IPS DF 4.7 (cell line): ENCODE results near the gene SLC44A4.
"Not testable (repeated sequence)": the region's sequence is repeated elsewhere in the genome, so short reads cannot be mapped to it uniquely, and the experiment has no call there.

Experiments
- DNase-seq: peaks from one replicate; pipeline ENCODE4 v3.0.0-alpha.2; 2013; ENCODE audit warnings: low spot score; ENCODE audit errors: extremely low read depth

Gene SLC44A4

GRCh38 chr6:31878726-31879125 lies at the start of gene SLC44A4:
Gene SLC44A4, minus strand, starts transcription at chr6:31878997. Its CDS starts 17 bp downstream, at chr6:31878980.
- no peak for DNase-seq

GRCh38 chr6:31928672-31928939 lies 49.8 kb upstream of the SLC44A4 start:
- DNase-seq = no peak

DNA sequence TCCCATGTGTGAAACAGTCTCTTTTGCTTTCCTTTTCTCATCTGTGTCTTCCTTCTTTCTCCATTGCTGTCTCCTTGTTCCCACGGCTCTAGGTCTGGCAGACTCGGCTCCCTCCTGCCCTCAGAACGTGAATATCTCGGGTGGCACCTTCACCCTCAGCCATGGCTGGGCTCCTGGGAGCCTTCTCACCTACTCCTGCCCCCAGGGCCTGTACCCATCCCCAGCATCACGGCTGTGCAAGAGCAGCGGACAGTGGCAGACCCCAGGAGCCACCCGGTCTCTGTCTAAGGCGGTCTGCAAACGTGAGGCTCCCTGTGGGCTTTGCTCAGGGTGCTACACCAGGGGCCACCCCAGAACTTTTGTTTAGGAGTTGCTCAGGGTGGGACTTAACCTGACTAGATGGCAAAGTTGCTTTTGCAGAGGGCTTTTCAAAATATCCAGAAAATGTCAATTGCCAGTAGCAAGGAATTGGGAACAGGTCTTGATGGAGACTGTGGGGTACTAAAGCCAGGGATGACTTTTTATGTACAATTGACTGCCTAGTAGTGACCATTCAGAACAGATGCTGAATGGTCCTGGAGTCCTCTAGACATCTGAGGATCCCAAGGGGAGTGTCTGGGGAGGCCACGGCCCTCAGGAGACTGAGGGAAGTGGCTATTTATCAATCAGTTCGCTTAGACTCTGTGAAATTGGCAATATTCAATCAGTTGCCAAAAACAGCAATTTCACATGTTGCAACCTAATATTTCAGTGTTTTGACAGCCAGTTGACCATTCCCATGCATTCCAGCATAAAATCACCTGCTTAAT lies 49.3 kb upstream of the SLC44A4 start:
- no peak for DNase-seq

GRCh38 chr6:31927242-31927862 lies 48.6 kb upstream of the SLC44A4 start, which contains the start of gene C2:
Gene C2, plus strand, starts transcription at chr6:31927717. Its CDS starts 36 bp downstream, at chr6:31927753.
- no peak for DNase-seq

DNA sequence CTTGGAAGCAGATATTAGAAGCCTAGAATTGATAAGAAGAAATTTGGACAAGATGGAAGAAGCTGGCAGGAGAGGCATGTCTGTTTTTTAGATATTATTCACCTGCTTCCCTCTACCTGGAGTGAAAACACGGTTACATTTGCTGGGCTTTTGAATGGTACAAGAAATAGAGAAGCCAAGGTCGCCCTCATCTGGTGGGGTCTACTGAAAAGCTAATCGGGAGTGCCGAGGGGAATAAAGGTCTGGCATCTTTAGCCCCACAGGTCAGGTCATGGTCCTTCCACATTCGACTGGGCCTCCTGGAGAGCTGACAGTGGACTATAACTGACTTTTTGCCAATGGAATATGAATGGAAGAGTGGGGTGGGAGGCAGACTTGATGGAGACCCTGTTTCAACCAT lies 44.1 kb upstream of the SLC44A4 start:
- DNase-seq = no peak

DNA sequence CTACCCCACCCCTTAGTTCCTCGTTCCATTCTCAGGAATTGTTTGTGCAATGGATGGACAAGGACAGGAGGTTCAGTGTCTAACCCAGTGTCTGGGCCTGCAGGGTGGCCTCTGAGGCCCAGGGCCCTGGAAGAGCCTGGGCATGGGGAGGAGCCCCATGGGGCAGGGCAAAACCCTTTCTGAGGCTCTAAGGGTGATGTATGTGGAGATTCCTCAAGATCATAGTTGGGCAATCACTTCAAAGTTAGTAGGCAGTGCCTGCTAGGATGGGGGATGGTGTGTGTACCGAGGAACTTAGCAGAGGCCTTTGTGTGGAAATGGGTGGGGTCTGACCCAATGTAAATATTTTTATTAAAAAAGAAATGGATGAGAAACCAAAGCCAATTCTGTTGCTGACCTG lies 42.0 kb upstream of the SLC44A4 start:
- no peak for DNase-seq

DNA sequence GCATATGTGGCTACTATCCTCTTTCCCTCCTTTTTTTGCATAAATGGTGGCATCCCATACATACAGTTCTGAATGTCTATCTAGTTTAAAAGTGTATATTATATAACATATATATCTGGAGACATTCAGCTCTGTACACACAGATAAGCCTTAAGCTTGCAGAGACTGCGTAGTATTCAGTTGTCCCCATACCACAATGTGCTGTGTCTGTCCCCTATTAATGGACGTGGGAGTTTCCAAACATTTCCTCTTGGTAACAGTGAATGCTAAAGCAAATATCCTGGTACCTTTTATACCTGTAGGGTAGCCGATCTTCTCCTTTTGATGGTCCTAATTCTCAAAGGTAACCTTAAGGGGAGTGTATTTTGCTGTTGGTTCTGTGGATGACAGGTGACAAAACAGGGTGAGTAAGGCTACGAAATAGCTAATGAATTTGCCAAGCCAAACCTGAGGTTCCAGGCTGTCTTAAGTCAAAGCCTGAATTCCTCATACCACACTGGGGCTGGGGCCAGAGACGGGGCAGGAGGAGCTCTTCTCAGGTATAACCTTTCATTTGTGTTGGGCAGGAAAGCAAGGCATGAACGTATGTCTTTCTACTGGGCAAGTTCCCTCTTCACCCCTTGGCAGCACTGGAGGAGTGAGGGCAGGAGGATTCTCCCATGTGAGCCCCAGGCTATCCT lies 41.0 kb upstream of the SLC44A4 start:
- no peak for DNase-seq

DNA sequence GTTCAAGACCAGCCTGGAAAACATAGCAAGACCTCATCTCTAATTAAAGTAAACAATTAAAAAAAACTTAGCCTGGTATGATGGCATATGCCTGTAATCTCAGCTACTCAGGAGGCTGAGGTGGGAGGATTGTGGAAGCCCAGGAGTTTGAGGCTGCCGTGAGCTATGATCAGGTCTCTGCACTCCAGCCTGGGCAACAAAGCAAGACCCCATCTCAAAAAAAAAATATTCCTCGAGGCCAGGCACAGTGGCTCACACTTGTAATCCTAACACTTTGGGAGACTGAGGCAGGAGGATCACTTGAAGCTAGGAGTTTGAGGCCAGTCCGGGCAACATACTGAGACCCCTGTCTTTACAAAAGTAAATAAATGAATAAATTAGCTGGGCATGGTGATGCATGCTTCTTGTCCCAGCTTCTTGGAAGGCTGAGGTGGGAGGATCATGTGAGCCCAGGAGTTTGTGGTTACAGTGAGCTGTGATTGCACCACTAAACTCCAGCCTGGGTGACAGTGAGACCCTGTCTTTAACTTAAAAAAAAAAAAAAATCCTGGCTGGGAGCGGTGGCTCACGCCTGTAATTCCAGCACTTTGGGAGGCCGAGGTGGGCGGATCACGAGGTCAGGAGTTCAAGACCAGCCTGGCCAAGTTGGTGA lies 39.4 kb upstream of the SLC44A4 start:
- no peak for DNase-seq

DNA sequence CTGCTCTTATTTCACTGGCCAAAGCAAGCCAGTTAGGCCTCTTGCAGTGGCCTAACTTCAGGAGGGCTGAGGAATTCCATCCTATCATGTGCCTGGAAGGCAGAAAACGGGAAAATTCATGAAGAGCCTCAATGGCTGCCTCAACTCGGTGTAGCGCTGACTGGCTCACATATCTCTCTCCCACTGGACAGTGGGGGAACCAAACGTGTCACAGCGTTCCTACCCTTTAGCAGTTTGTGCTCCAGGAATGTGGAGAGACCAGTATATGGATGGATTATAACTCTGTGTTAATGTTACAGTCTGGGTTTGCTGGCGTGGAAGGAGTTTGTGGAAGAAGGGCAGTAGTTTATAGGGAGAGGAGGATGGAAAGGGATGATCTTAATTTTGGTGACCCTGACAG lies 37.0 kb upstream of the SLC44A4 start:
- no peak for DNase-seq

DNA sequence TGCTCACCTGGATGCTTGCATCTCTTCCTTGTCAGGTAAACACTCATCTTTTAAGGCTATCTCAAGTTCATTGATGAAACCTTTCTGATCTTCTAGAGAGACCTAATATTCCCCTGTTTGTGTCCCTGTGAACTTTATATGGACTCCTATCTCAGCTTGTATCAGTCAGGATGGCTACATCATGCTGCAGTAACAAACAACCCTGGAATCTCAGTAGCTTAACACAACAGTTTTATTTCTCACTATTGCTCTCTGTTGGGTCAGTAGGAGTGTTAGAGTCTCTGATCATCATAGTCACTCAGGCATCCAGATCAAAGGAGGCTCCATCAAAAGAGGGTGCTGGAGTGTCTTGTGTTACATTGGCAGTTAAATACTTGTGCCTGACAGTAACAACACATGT lies 36.6 kb upstream of the SLC44A4 start:
- no peak for DNase-seq

DNA sequence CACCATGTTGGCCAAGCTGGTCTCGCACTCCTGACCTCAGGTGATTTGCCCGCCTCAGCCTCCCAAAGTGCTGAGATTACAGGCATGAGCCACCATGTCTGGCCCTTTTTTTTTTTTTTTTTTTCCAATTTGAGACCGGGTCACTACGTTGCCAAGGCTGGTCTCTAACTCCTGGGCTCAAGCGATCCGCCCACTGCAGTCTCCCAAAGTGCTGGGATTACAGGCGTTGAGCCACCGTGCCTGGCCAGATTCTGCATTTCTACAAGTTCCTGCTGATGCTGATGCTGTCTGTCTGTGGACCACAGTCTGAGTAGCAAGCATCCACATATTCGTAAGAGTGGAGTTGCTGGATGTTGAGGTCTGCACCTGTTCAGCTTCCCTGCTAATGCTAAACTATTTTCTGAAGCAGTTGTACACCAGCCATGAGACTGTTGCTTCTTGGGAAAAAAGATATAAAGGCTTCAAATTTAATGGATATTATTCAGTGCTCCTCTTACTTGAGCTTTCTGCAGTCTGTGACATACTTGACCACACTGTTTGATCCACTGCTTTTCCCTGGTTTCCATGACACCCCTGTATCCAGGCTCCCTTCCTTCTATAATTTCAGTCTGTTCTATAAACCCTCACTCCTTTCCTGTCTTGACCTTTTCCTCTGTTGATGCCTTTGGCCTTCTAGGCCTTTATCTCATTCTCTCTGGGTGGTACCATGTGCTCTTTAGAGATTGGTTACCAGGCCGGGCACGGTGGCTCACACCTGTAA lies 33.2 kb upstream of the SLC44A4 start:
- DNase-seq = no peak

DNA sequence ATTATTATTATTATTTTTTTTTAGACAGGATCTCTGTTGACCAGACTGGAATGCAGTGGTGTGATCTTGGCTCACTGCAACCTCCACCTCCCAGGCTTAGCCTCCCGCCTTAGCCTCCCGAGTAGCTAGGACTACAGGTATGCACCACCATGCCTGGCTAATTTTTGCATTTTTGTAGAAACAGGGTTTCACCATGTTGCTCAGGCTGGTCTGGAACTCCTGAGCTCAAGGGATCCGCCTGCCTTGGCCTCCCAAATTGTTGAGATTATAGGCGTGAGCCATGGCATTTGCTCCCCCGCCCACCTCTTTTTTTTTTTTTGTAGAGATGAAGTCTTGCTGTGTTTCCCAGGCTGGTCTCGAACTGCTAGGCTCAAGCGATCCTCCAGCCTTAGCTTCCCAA lies 30.5 kb upstream of the SLC44A4 start:
- not testable (repeated sequence) for DNase-seq

- DNase-seq = no peak
Observed at GRCh38 chr6:31908791-31909190, 30.0 kb upstream of the SLC44A4 start.

DNA sequence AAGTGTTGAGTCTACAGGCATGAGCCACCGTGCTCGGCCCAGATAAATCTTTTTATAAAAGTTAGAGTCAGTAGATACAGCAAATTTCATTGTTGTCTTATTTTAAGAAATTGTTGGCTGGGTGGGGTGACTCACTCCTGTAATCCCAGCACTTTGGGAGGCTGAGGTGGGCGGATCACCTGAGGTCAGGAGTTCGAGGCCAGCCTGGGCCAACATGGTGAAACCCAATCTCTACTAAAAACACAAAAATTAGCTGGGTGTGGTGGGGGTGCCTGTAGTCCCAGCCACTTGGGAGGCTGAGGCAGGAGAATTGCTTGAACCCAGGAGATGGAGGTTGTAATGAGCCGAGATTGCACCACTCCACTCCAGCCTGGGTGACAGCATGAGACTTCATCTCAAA lies 29.5 kb upstream of the SLC44A4 start:
- DNase-seq = not testable (repeated sequence)

- no peak for DNase-seq
Observed at GRCh38 chr6:31907158-31907813, 28.5 kb upstream of the SLC44A4 start.

GRCh38 chr6:31906727-31907126 lies 27.9 kb upstream of the SLC44A4 start:
- not testable (repeated sequence) for DNase-seq

DNA sequence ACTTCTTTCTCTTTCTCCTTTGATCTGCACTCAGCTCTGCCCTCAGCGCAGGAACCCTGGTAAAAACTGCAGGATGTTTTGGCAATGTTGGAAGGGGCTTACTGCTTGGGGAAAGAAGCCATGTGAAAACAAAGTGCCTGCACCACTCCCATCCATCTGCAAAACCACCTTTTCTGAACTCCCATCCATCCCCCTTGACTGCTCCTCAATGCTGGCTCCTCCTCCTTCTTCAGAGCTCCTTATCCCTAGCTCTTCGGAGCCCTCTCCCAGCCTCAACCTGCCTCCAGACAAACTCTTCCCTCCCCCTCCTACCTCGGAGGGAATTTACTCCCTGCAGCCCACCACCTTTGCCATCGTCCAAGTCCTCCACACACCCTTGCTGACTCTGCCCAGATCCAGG lies 27.3 kb upstream of the SLC44A4 start:
- DNase-seq = no peak

- no peak for DNase-seq
Observed at GRCh38 chr6:31905041-31905440, 26.2 kb upstream of the SLC44A4 start.

DNA sequence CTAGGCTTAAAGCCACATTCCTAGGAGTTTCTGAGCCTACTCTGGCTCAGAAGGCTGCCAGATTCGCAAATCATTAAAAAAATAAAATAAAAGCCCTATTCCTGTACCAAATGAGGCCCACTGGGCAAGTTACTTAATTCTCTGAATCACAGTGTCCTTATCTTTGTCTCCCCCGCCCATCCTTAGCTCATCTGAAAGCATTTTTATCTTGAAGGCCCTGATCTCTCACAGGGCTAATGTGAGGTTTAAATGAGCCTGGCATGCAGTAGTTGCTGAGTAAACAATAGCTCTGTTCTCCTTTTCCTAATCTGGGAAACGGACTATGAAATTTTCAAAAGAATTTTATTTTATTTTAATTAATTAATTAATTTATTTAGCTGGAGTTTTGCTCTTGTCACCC lies 25.2 kb upstream of the SLC44A4 start:
- DNase-seq = no peak

DNA sequence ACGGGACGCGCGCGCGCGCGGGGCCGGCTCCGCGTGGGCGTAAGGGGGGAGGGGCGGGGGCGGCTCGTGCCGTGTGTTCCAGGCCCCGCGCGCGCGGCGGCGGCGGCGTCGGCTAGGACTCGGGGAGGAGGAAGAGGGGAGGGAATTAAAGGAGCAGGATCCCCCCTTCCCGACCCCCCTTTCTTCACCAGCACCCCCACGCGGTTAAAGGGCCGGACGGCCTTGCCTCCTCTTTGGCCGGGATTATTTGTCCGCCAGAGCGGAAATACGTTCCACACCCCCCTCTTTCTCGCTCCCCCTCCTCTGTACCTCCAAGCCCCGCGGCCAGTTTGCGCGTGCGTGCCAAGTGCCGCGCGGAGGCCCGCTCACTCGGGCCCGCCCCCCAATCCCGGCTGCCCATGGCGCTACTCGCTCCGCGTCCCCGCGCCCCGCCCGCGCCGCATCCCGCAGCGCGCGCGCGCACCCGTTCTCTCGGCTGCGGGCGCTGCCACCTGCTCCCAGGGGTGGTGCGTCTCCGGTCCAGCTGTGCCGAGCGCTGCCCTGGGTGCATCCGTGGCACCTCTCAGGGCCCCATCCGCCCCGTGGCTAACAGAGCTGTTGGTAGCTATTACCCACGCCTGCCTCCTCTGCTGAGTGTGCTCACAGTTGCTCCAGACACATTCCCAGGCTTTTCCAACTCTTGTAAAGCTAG lies 23.3 kb upstream of the SLC44A4 start, which contains the start of gene ZBTB12:
Gene ZBTB12 (minus strand): TSS at position 134 of the 691 bp plus-strand sequence. CDS start 781 bp downstream, outside the sequence.
- DNase-seq = no peak
